ENCODE data around the gene MSRB2. TPM values are rescaled to one million over a fixed set of nuclear protein-coding genes. Genes with fewer than 3 reads are reported as not detected.
A peak's percentile ranks its signal among the peaks of the same experiment; 100 is the strongest.

Gene MSRB2
- total RNA-seq, 1 donor from 2014 or later = 15.2 TPM

GRCh38 chr10:23095966-23096801, 805 bp downstream of the MSRB2 start:
- peaks cover 24% of the 10 kb centered on the region for H3K4me1 ChIP-seq
- H3K27ac ChIP-seq = peak overlapping the region; percentile 95
- DNase-seq (ENCODE audit: extremely low spot score in 2 of 2) = no peak
- intact Hi-C loops (cut with DNase I) = loop anchor here (10.0 kb wide), 3 partner anchors 339 to 1561 kb away; partner anchors contain the start of genes MLLT10, OTUD1 and SPAG6
- H3K9me3 ChIP-seq = no peaks in the 10 kb centered on the region
- no peak for TF ChIP-seq POLR2A (IDR thresholded peaks at IDR 0.05)
- no peak for TF ChIP-seq POLR2AphosphoS5 (IDR thresholded peaks at IDR 0.05; ENCODE audit: insufficient read depth in 1 of 2, low read depth in 1 of 2)
- TF ChIP-seq CTCF (IDR thresholded peaks at IDR 0.05) = no peak
- no peaks in the 10 kb centered on the region for H3K27me3 ChIP-seq
- H3K4me3 ChIP-seq = peak overlapping the region; percentile 55 to 92
- no peaks in the 10 kb centered on the region for H3K36me3 ChIP-seq

GRCh38 chr10:23096802-23097549, 1.6 kb downstream of the MSRB2 start:
- Histone ChIP-seq H3K36me3 (no peaks in the 10 kb centered on the region), H3K27me3 (no peaks in the 10 kb centered on the region), H3K4me1 (peaks cover 24% of the 10 kb centered on the region), H3K9me3 (no peaks in the 10 kb centered on the region), H3K4me3 (peak overlapping the region; percentile 55 to 92), H3K27ac (peak overlapping the region; percentile 95)
- intact Hi-C loops (cut with DNase I) = loop anchor here (10.0 kb wide), 3 partner anchors 338 to 1562 kb away; partner anchors contain the start of genes MLLT10, OTUD1 and SPAG6
- no peak for TF ChIP-seq CTCF (IDR thresholded peaks at IDR 0.05)
- TF ChIP-seq POLR2AphosphoS5 (IDR thresholded peaks at IDR 0.05; ENCODE audit: insufficient read depth in 1 of 2, low read depth in 1 of 2) = peak in 1 of 2 donors; percentile 40
- no peak for DNase-seq (ENCODE audit: extremely low spot score in 2 of 2)

GRCh38 chr10:23099079-23099478, 3.7 kb downstream of the MSRB2 start:
- H3K27me3 ChIP-seq = no peaks in the 10 kb centered on the region
- TF ChIP-seq POLR2A (IDR thresholded peaks at IDR 0.05) (no peak), CTCF (IDR thresholded peaks at IDR 0.05) (no peak), POLR2AphosphoS5 (IDR thresholded peaks at IDR 0.05; ENCODE audit: insufficient read depth in 1 of 2, low read depth in 1 of 2) (no peak)
- no peak overlapping the region for H3K27ac ChIP-seq
- no peak overlapping the region for H3K4me3 ChIP-seq
- H3K36me3 ChIP-seq = peaks cover 0 to 2% of the 10 kb centered on the region in 2 donors
- intact Hi-C loops (cut with DNase I) = loop anchor here (10.0 kb wide), 3 partner anchors 336 to 1564 kb away; partner anchors contain the start of genes MLLT10, OTUD1 and SPAG6
- no peak for DNase-seq (ENCODE audit: extremely low spot score in 2 of 2)
- peaks cover 24% of the 10 kb centered on the region for H3K4me1 ChIP-seq
- no peaks in the 10 kb centered on the region for H3K9me3 ChIP-seq

GRCh38 chr10:23099816-23100215, 4.4 kb downstream of the MSRB2 start:
- Histone ChIP-seq H3K4me3 (no peak overlapping the region), H3K27me3 (no peaks in the 10 kb centered on the region), H3K4me1 (peaks cover 24% of the 10 kb centered on the region), H3K9me3 (no peaks in the 10 kb centered on the region), H3K27ac (no peak overlapping the region), H3K36me3 (peaks cover 0 to 9% of the 10 kb centered on the region in 2 donors)
- intact Hi-C loops (cut with DNase I) = loop anchor here (10.0 kb wide), 3 partner anchors 335 to 1565 kb away; partner anchors contain the start of genes MLLT10, OTUD1 and SPAG6
- DNase-seq (ENCODE audit: extremely low spot score in 2 of 2) = no peak
- TF ChIP-seq POLR2A (IDR thresholded peaks at IDR 0.05) (no peak), CTCF (IDR thresholded peaks at IDR 0.05) (no peak), POLR2AphosphoS5 (IDR thresholded peaks at IDR 0.05; ENCODE audit: insufficient read depth in 1 of 2, low read depth in 1 of 2) (no peak)

Measured in vagina (tissue), 2 donors.